ENCODE data around the gene PGAM5.
"Not testable (repeated sequence)": the region's sequence is repeated elsewhere in the genome, so short reads cannot be mapped to it uniquely, and the experiment has no call there.

Gene PGAM5

GRCh38 chr12:132754160-132754932 is 43.7 kb downstream of the PGAM5 start:
- DNase-seq: no peak

GRCh38 chr12:132758825-132759224 is 48.2 kb downstream of the PGAM5 start:
- DNase-seq: not testable (repeated sequence)

GRCh38 chr12:132759359-132759758 is 48.7 kb downstream of the PGAM5 start:
- DNase-seq: no peak

GRCh38 chr12:132761032-132761920 is 50.6 kb downstream of the PGAM5 start, which contains the start of gene ANKLE2:
ANKLE2 (minus strand) TSS chr12:132761832; CDS start chr12:132761798, 34 bp downstream.
- peak; percentile 83 for DNase-seq

- peak; percentile 89 for DNase-seq
These were observed 51.4 kb downstream of the PGAM5 start for GRCh38 chr12:132761921-132762583.

- DNase-seq: no peak
These were observed 53.6 kb downstream of the PGAM5 start for GRCh38 chr12:132764231-132764630.

- DNase-seq: no peak
These were observed 54.7 kb downstream of the PGAM5 start for GRCh38 chr12:132765361-132765760.

GRCh38 chr12:132766380-132767085 is 55.9 kb downstream of the PGAM5 start:
- DNase-seq: no peak

- peak; percentile 51 for DNase-seq
These were observed 60.6 kb downstream of the PGAM5 start for GRCh38 chr12:132771126-132771838.
